GM13977 (cell line): ENCODE results near the gene SLC13A5.
A peak's percentile ranks its signal among the peaks of the same experiment; 100 is the strongest.
"Not testable (repeated sequence)": the region's sequence is repeated elsewhere in the genome, so short reads cannot be mapped to it uniquely, and the experiment has no call there.

Experiments used
- DNase-seq: peaks from one replicate; pipeline ENCODE4 v3.0.0; 2012; ENCODE audit warnings: low spot score
- in situ Hi-C: fragments of 300-500 bp; cut with MboI; formaldehyde crosslinking; loops from one replicate; pipeline ENCODE4 v1.12.0; 2022; ENCODE audit warnings: low sequenced_read_pairs, low pct_unique_long_range_greater_than_20kb, mixed read lengths, inconsistent platforms; ENCODE audit not compliant: unreplicated experiment
- TF ChIP-seq, protein P1 (sequence below): IDR thresholded peaks from 2 replicates; pipeline ENCODE4 v1.5.1; 2012; ENCODE audit warnings: mild to moderate bottlenecking, control low read depth; ENCODE audit not compliant: insufficient read depth; ENCODE audit errors: extremely low read depth, missing control alignments

SLC13A5 gene

DNA sequence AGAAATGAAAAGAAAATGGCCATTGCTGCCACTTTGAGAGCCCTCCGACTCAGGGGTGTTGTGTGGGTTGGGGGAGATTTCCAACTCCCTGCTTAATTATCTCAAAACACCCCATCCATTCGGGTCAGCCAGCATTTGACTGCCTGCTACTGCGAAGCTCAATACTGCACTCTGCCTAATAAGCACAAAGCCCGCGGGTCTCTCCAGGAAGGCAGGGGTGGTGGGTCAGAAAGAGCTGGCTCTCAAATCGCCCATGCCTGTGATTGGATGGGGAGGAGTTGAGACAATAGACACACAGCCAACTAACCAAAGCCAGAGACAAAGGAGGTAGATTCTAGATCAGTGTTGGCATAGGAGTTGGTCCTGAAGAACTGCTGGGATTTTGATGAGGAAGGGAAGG, 40.4 kb upstream of the SLC13A5 start:
- TF ChIP-seq, protein P1, sequence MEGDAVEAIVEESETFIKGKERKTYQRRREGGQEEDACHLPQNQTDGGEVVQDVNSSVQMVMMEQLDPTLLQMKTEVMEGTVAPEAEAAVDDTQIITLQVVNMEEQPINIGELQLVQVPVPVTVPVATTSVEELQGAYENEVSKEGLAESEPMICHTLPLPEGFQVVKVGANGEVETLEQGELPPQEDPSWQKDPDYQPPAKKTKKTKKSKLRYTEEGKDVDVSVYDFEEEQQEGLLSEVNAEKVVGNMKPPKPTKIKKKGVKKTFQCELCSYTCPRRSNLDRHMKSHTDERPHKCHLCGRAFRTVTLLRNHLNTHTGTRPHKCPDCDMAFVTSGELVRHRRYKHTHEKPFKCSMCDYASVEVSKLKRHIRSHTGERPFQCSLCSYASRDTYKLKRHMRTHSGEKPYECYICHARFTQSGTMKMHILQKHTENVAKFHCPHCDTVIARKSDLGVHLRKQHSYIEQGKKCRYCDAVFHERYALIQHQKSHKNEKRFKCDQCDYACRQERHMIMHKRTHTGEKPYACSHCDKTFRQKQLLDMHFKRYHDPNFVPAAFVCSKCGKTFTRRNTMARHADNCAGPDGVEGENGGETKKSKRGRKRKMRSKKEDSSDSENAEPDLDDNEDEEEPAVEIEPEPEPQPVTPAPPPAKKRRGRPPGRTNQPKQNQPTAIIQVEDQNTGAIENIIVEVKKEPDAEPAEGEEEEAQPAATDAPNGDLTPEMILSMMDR: no peak
- in situ Hi-C loops: no loop called here
- DNase-seq: no peak

DNA sequence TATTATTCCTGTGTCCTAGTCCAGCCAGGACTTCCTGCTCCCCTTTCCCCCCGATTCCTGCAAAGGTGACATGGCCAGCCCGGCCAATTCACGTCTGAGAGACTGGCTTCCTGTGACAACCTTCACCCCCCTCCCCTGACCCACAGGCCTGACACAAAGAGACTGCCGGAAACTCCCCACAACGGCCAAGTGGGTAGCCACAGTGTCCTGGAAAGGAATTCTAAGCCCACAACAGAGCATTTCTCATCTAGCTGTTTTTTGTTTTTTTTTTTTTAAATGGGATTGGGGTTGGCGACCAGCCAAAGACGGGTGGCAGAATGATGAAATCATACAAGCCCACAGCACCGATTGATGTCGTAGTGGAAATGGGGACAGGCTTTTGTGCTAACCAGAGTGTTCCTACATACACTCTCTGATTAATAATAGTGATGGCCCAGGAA, 39.9 kb upstream of the SLC13A5 start:
- in situ Hi-C loops: no loop called here
- peak; percentile 44 for DNase-seq
- TF ChIP-seq, protein P1: no peak

DNA sequence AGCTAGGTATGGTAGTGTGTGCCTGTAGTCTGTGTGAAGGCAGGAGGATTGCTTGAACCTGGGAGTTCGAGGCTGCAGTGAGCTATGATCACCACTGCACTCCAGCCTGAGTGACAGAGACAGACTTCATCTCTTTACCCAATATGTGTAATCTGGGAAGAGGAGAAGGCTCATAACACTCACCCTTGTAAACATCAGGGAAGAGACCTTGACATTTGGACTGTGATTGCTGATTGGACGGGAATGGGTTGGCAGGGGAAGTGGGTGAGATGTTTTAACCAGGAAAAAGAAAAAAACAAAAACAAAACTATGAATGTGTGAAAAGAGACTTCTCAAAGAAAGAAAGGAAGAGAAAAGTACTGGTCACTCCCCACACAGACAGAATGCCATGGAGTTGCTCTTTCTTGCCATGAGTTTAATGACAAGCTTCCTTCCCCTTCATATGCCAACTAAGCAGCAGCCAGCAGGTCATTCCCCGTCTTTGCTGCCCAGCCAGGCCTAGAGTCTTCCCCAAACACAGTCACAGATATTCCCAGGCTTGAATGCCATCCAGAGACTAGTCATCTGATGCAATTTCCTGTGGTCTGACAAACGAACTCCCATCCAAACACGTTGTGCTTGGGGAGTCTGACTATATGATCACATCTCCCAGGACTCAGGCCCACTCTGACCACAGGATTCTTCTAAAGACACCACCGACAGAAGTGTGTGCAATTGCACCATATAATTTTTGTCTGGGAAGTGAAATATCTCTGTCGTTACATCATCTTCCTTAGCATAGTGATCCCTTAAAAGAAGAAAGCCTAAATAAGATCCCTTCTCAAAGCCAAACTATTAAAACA, 39.1 kb upstream of the SLC13A5 start:
- no peak for DNase-seq
- TF ChIP-seq, protein P1: no peak
- in situ Hi-C loops: no loop called here

DNA sequence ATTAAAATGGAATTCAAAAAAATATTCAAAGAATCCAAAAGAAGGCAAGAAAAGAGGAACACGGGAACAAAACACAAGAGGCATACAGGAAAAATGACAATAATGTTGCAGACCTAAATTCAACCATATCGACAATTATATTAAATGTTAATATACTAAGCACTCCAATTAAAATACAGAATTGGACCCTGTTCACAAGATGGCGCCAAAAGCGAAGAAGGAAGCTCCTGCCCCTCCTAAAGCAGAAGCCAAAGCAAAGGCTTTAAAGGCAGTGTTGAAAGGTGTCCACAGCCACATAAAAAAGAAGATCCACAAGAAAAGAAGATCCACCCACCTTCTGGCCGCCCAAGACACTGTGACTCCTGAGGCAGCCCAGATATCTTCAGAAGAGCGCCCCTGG, 36.4 kb upstream of the SLC13A5 start:
- TF ChIP-seq, protein P1: peak; percentile 9
- in situ Hi-C loops: no loop called here
- no peak for DNase-seq

DNA sequence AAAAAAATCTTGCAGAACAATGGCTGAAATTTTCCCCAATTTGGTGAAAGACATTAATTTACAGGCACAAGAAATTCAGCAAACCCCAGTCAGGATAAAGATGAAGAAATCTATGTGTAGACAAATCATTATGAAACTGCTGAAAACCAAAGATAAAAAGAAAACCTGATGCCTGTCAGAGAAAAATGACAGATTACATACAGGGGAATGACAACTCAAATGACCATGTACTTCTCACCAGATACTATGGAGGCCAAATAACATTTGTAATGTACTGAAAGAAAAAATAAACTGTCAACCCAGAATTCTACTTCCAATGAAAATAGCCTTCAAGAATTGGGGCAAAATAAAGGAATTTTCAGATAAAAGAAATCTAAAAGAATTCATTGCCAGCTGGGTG, 35.4 kb upstream of the SLC13A5 start:
- in situ Hi-C loops: no loop called here
- no peak for DNase-seq
- TF ChIP-seq, protein P1: no peak

DNA sequence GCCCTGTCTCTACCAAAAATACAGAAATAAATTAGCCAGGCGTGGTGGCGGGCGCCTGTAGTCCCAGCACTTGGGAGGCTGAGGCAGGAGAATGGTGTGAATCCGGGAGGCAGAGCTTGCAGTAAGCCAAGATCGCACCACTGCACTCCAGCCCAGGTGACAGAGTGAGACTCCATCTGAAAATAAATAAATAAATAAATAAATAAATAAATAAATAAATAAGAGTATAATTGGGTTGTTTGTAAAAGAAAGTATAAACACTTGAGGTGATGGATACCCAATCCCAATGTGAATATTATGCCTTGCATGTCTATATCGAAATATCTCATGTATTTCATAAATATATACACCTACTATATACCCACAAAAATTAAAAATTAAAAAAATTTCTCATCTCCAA, 33.5 kb upstream of the SLC13A5 start:
- in situ Hi-C loops, DNase-seq: not testable (repeated sequence)

DNA sequence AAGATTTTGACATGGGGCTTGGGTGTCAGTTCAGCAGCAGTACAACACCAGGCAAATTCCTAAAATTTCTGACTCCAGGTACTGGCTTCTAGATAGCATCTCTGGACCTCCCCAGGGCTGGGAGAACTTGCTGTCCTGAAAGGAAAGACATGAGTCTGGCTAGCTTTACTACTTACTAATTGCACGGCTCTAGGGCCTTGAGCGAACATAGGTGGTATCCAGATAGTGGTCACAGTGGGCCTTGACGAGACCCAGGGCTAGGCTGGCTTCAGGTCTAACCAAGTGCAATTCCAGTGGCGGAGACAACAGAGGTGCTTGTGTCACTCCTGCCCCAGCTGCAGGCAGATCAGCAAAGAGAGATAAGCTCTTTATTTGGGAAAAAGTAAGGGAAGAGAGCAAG, 16.4 kb upstream of the SLC13A5 start:
- in situ Hi-C loops: no loop called here
- TF ChIP-seq, protein P1: no peak

More for the DNA sequence above, 16.4 kb upstream of the SLC13A5 start:
- DNase-seq: no peak
